Measurements from ENCODE around the gene PTPRZ1.

- TF ChIP-seq CTCF (IDR thresholded peaks at IDR 0.05; ENCODE audit: insufficient read depth, low read length) (no peak), POLR2AphosphoS5 (IDR thresholded peaks at IDR 0.05; ENCODE audit: low read depth) (no peak), REST (IDR thresholded peaks at IDR 0.05; ENCODE audit: insufficient replicate concordance, low read depth) (no peak), GABPA (IDR thresholded peaks at IDR 0.05; ENCODE audit: low read depth) (no peak)
Observed at GRCh38 chr7:122013065-122013464, 140.1 kb downstream of the PTPRZ1 start.

Data from HL-60 (cell line).